Hair follicular keratinocyte (primary cell): Measurements from ENCODE around the gene ZDHHC20. TPM values are rescaled to one million over a fixed set of nuclear protein-coding genes. Genes with fewer than 3 reads are reported as not detected.

ENCODE experiments used
- total RNA-seq: library from RNA; depleted of rRNA; stranded (reverse); fragments of >200 nt; gene quantifications from 2 replicates; pipeline ENCODE4 v1.2.3, GENCODE V29; 2015

Gene ZDHHC20, protein sequence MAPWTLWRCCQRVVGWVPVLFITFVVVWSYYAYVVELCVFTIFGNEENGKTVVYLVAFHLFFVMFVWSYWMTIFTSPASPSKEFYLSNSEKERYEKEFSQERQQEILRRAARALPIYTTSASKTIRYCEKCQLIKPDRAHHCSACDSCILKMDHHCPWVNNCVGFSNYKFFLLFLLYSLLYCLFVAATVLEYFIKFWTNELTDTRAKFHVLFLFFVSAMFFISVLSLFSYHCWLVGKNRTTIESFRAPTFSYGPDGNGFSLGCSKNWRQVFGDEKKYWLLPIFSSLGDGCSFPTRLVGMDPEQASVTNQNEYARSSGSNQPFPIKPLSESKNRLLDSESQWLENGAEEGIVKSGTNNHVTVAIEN
- total RNA-seq, result 38.6 and 41.0 TPM in 2 replicates

DNA sequence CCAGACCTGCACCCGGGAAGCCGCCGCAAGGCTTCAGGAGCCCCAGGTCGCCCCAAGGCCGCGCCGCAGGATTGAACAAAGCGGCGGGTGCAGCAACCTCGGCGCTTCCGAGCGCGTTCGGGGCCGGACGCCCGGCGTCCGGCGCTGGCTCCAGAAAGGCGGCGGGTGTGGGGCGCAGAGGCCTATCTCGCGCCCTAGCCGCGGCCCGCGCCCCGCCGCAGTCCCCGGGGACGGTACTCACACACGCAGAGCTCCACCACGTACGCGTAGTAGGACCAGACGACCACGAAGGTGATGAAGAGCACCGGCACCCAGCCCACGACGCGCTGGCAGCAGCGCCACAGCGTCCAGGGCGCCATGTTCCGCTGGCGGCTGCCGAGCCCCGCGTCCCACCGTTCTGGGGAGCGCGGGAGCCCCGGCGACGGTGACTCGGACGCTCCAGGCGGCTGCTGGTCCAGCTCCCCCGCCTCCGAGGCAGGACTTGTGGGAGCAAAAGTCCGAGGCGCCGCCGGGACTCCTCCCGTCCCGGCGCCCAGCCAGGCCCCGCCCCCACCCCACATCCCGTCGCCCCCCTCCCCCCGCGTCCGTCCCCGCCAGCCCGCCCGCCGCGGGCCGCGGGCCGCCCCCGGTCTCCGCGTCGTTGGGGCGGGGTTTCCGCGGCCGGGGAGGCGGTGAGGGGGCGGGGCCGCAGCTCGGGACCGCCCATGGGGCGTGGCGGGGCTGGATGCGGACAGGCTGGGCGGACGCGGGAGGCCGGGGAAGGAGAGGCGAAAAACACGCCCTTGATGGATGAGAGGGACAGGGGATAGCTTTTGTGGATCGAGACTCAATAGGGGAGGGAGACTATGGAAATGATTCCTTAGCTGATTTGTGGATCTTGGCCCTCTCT, at the start of gene ZDHHC20:
TSS of gene ZDHHC20 (minus strand) at position 491 of the 889 bp plus-strand sequence. CDS start at position 359, 132 bp downstream.

Other genes starting within 250 kb of the ZDHHC20 start
- 36.3 and 70.6 TPM in 2 replicates for gene MICU2, start 144.9 kb upstream of the ZDHHC20 start, total RNA-seq
- under 0.01 TPM in 1 of 2 replicates, not detected in the other for gene FGF9, start 211.8 kb upstream of the ZDHHC20 start, total RNA-seq